Skeletal muscle cell (primary cell): Measurements from ENCODE around the gene FLRT1.

Experiments used
- DNase-seq: peaks from one replicate; pipeline ENCODE4 v3.0.0-alpha.2; 2010; ENCODE audit warnings: low read depth
- H3K4me3 ChIP-seq: 2 replicates; pipeline ENCODE4 v1.5.1; 2011; ENCODE audit warnings: low read depth, mild to moderate bottlenecking, control low read depth, low read length, moderate library complexity

Gene FLRT1

GRCh38 chr11:64005691-64006090 lies 30.0 kb upstream of the FLRT1 start:
- H3K4me3 ChIP-seq: no peak overlapping the region
- DNase-seq: no peak

- no peak for DNase-seq
Measured at GRCh38 chr11:64006398-64006797, 29.3 kb upstream of the FLRT1 start.

GRCh38 chr11:64007160-64007628 lies 28.5 kb upstream of the FLRT1 start:
- peak overlapping the region; percentile 3 for H3K4me3 ChIP-seq
- DNase-seq: no peak

More at GRCh38 chr11:64006398-64006797, 29.3 kb upstream of the FLRT1 start:
- H3K4me3 ChIP-seq: no peak overlapping the region

- H3K4me3 ChIP-seq: peak overlapping the region; percentile 15
- no peak for DNase-seq
Measured at GRCh38 chr11:64007629-64008282, 28.0 kb upstream of the FLRT1 start.

GRCh38 chr11:64008283-64008913 lies 27.3 kb upstream of the FLRT1 start:
- H3K4me3 ChIP-seq: no peak overlapping the region
- no peak for DNase-seq

GRCh38 chr11:64008914-64009633 lies 26.7 kb upstream of the FLRT1 start:
- DNase-seq: no peak
- H3K4me3 ChIP-seq: no peak overlapping the region

- no peak for DNase-seq
- H3K4me3 ChIP-seq: no peak overlapping the region
Measured at GRCh38 chr11:64009710-64010109, 26.0 kb upstream of the FLRT1 start.

- H3K4me3 ChIP-seq: no peak overlapping the region
- DNase-seq: no peak
Measured at GRCh38 chr11:64010783-64011182, 24.9 kb upstream of the FLRT1 start.

- no peak overlapping the region for H3K4me3 ChIP-seq
- DNase-seq: no peak
Measured at GRCh38 chr11:64011371-64011770, 24.4 kb upstream of the FLRT1 start.

- DNase-seq: no peak
- no peak overlapping the region for H3K4me3 ChIP-seq
Measured at GRCh38 chr11:64013141-64013896, 22.4 kb upstream of the FLRT1 start.

GRCh38 chr11:64014356-64014755 lies 21.4 kb upstream of the FLRT1 start:
- no peak overlapping the region for H3K4me3 ChIP-seq
- no peak for DNase-seq

GRCh38 chr11:64015510-64015909 lies 20.2 kb upstream of the FLRT1 start:
- H3K4me3 ChIP-seq: no peak overlapping the region
- DNase-seq: no peak

- no peak overlapping the region for H3K4me3 ChIP-seq
- DNase-seq: no peak
Measured at GRCh38 chr11:64015935-64016845, 19.5 kb upstream of the FLRT1 start.

GRCh38 chr11:64017945-64018224 lies 17.8 kb upstream of the FLRT1 start:
- H3K4me3 ChIP-seq: no peak overlapping the region
- DNase-seq: no peak

GRCh38 chr11:64018310-64018709 lies 17.4 kb upstream of the FLRT1 start:
- DNase-seq: no peak
- H3K4me3 ChIP-seq: no peak overlapping the region

GRCh38 chr11:64019106-64020037 lies 16.4 kb upstream of the FLRT1 start:
- H3K4me3 ChIP-seq: no peak overlapping the region

GRCh38 chr11:64020976-64021756 lies 14.6 kb upstream of the FLRT1 start:
- no peak for DNase-seq
- H3K4me3 ChIP-seq: no peak overlapping the region

More at GRCh38 chr11:64019106-64020037, 16.4 kb upstream of the FLRT1 start:
- no peak for DNase-seq
